ENCODE data around the gene NOX1.

NOX1 gene

GRCh38 chrX:100874325-100874724 is at the start of gene NOX1:
NOX1 (minus strand) TSS chrX:100874359; CDS start chrX:100874139, 220 bp downstream.
- no peak for DNase-seq (ENCODE audit: low spot score)

DNA sequence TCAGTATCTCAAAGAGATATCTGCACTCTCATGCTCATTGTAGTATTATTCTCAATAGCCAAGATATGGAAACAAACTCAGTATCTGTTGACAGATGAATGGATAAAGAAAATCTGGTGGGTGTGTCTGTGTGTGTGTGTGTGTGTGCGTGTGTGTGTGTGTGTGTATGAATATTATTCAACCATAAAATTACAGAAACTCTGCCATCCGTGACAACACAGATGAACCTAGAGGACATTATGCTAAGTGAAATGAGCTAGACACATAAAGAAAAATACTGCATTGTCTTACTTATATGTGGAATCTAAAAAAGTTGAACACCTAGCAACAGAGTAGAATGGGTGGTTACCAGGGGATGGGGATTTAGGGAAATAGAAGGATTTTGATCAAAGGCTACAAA is 41.4 kb upstream of the NOX1 start:
- no peak for DNase-seq (ENCODE audit: low spot score)

DNA sequence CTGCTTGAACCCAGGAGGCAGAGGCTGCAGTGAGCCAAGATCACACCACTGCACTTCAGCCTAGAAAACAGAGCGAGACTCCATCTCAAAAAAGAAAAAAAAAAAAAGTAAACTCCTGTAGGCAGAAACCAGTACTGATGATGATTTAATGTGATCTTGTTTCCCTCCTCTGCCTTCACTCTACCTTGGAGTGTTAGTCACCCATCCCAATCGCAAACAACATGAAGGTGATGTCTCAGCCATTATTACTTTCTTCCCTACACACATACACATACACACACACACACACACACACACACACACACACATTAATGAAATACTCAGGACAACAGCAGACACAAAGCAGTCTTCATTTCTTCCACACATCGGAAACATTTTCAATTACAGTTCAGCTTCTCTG is 39.0 kb upstream of the NOX1 start:
- DNase-seq (ENCODE audit: low spot score), result no peak

GRCh38 chrX:100911731-100912130 is 37.6 kb upstream of the NOX1 start:
- no peak for DNase-seq (ENCODE audit: low spot score)

- no peak for DNase-seq (ENCODE audit: low spot score)
These were observed 31.5 kb upstream of the NOX1 start for GRCh38 chrX:100905620-100906019.

- no peak for DNase-seq (ENCODE audit: low spot score)
These were observed 30.3 kb upstream of the NOX1 start for GRCh38 chrX:100904433-100904832.

DNA sequence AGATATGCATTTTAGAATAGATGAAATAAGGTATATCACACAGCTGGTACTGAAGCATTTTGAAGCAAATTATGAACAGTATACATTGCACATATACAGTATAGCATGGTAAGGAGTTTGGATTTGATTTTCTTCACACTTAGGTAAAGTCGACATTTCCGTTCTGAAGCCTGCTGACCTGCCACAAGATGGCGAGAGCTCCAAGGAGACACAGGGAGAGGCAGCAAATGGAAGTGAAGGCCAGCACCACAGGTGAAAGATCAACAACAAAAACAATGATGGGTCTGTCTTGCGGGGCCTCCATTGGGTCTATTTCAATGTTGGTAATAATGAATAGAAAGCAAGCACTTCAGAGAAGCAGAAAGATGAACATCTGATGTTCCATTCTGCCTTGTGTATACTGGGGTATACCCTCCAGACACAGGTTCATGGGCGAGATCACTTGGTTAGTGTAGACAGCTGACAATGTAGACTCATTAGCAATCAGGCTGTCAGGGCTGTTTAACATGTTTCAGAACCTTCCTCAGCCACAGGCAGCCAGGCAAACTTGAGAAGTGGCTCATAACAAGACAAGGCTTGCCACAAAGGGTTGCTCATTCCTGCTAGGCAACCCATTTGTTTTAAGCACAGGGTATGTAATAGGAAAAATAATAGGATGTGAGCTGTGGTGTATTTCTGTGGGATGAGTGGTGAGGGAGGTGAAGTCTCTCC is 21.4 kb upstream of the NOX1 start:
- no peak for DNase-seq (ENCODE audit: low spot score)

DNA sequence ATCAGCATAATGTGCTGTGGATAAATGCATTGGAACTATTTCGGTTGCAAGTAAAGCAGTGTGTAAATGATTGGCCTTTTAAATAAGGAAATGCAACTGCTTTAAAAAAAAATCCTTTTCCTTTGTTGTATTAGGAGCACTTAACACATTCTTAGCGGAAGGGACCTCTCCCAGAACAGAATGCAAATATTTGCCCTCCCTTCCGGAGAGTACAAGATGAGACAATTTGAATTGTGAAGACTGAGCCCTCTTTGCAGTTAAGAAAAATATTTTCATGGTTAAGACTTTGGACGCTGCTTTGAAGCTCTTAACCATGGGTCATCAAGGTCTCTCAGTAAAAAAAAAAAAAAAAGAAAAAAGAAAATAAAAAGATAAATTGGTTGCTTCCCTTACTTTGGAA is 9.5 kb upstream of the NOX1 start:
- DNase-seq (ENCODE audit: low spot score), result no peak

- DNase-seq (ENCODE audit: low spot score), result no peak
These were observed 6.2 kb upstream of the NOX1 start for GRCh38 chrX:100880368-100880767.

DNA sequence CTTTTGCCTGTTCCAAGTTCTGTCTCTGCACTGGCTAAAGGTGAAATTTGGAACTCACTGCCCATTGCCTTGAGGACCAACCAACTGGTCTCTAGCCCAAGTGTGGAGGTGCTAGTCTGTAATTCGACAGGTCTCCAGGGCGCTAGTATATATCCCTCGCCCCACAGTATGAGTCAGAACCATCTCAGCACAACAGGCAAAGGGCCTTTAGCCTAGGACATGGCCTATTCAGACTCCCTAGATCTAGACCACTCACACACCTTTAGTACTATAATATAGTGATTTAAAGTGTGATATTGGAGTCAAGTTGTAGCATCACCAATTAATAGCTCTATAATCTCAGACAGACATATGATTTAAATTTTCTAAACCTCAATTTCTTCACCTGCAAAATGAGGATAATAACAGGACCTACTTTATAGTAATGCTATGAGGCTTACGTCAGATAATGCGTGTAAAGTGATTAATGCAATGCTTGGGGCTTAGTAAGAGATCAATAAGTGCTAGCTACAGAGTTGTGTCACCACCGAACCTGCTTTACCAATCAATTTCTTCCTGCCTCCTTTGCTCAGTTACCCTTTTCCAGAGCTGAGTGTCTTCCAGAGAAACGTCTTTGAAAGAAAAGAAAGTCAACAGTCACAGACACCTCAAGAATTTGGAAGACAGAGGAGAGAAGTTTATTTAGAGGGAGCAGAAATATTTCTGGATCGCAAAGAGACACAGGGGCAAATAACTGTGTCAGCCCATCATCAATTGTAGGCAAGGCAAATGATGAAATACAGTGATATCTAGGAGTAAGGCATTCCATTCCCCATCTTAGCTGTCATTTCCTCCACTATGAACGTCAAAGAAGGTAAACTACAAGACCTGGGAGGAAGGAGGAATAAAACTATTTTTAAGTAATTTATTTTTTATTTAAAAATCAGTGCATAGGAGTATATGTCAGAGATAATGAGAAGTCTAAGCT is 2.3 kb downstream of the NOX1 start:
- DNase-seq (ENCODE audit: low spot score), result no peak

- no peak for DNase-seq (ENCODE audit: low spot score)
These were observed 3.6 kb downstream of the NOX1 start for GRCh38 chrX:100870527-100870926.

DNA sequence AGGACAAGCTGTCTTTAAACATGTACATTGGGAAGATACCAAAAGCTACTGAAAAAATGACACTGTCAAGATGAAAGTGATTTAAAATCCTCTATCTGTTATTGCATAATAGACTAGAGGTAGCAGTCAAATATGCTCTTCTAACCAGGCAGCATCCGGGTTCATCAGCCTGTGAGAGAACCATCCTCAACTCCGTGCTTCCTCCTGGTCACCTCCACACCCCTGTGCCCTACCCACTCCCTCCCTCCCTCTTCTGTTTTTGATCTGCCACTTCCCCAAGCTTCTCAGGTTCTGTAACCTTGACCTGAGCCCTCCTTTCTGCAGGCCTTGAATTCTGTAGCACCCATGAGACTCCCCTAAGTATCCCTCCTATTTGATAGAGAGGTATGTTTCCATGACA is 5.9 kb downstream of the NOX1 start:
- DNase-seq (ENCODE audit: low spot score), result no peak

GRCh38 chrX:100864657-100865391 is 9.3 kb downstream of the NOX1 start:
- no peak for DNase-seq (ENCODE audit: low spot score)

GRCh38 chrX:100863326-100863864 is 10.8 kb downstream of the NOX1 start:
- DNase-seq (ENCODE audit: low spot score), result no peak

- no peak for DNase-seq (ENCODE audit: low spot score)
These were observed 21.3 kb downstream of the NOX1 start for GRCh38 chrX:100852810-100853209.

GRCh38 chrX:100850317-100850716 is 23.8 kb downstream of the NOX1 start:
- DNase-seq (ENCODE audit: low spot score), result no peak

GRCh38 chrX:100831219-100831946 is 42.8 kb downstream of the NOX1 start:
- DNase-seq (ENCODE audit: low spot score), result no peak

DNA sequence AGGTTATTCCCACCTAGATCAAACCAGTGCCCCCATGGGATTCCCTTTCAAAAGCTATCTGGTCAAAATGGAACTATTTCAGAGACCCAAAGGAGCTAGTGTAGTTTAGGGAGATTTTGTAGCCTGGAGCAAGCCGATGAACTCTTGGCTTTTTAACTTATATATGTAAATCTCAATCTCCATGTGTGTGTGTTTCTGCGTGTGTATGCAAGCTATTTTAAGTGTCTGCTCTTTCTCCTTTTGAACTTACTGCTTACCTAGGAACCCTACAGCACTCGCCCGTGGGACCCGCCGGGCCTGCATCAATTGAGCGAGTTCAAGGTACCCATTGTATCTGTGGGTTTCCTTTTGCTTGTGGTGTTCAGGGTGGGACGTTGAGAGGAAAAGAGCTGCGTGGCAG is 43.6 kb downstream of the NOX1 start:
- DNase-seq (ENCODE audit: low spot score), result no peak

- DNase-seq (ENCODE audit: low spot score), result no peak
These were observed 44.0 kb downstream of the NOX1 start for GRCh38 chrX:100830143-100830542.

GRCh38 chrX:100829730-100830129 is 44.4 kb downstream of the NOX1 start:
- DNase-seq (ENCODE audit: low spot score), result no peak

DNA sequence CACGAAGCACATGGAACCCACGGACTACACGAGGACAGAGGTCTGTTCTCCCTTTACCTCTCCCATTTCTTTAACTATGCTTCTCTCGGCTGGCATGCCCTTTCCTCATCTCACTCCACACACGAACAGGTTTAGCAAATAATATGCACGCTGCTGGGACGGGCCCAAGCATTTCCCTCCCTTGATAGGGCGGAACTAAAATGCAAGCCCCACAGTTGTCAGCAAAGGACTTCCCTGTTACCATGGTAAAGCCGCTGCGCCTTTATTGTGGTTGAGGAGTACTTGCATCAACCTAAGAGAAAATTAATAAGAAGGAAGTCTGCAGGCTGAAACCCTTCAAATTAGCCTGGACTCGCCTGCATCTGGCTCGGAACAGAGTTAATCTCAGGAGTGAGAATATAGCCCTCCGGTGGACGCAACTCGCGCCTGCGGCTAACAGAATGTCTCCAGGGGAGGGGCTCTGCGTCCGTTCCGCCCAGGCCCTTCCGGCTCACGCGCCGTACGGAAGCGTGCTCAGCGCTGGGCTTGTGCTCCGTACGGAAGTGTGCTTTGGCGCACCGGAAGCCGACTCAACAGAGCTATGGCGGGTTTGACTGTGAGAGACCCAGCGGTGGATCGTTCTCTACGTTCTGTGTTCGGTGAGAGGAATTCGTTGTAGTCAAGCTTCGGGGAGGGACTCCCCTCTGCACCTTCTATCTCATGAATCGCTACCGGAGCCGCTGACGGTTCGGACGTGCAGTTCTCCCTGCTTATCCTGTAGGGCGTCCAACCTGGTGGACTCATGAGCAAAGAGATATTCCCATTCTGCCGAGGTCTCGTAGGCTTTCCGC is 54.1 kb downstream of the NOX1 start, which contains the start of gene CSTF2:
TSS of gene CSTF2 (plus strand) at position 555 of the 830 bp plus-strand sequence. CDS start at position 581, 26 bp downstream.
- DNase-seq (ENCODE audit: low spot score), result peak; percentile 84
